Activated CD4-positive, alpha-beta T cell treated with anti-CD3 and anti-CD28 coated beads for 48 hours (primary cell): ENCODE results near the gene CFAP74.
"Not testable (repeated sequence)": the region's sequence is repeated elsewhere in the genome, so short reads cannot be mapped to it uniquely, and the experiment has no call there.

Experiments used
- DNase-seq: peaks from one replicate; pipeline ENCODE4 v3.0.0-alpha.2; 2020

CFAP74 gene

DNA sequence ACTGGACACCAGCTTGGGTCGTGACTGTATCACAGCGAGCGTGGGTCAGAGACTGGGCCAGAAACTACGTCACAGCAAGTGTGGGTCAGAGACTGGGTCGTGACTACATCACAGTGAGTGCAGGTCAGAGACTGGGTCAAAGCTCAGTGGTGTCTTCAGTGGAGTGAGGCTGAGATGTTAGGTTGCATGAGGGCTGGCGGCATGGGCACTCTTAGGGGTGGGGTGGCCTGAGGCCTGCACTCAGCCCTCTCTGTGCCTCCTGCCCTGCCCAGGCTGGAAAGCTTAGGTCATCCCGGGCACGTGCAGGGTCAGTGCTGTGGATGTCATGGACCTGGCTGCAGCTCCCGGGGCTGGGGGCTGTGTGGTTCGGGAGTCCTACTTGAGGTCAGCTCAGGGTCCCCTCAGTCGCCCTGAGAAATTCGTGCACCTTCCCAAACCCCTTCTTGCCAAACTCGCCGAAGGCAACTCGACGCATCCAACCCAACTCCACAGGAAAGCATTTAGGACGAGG lies 19.0 kb downstream of the CFAP74 start:
- no peak for DNase-seq

DNA sequence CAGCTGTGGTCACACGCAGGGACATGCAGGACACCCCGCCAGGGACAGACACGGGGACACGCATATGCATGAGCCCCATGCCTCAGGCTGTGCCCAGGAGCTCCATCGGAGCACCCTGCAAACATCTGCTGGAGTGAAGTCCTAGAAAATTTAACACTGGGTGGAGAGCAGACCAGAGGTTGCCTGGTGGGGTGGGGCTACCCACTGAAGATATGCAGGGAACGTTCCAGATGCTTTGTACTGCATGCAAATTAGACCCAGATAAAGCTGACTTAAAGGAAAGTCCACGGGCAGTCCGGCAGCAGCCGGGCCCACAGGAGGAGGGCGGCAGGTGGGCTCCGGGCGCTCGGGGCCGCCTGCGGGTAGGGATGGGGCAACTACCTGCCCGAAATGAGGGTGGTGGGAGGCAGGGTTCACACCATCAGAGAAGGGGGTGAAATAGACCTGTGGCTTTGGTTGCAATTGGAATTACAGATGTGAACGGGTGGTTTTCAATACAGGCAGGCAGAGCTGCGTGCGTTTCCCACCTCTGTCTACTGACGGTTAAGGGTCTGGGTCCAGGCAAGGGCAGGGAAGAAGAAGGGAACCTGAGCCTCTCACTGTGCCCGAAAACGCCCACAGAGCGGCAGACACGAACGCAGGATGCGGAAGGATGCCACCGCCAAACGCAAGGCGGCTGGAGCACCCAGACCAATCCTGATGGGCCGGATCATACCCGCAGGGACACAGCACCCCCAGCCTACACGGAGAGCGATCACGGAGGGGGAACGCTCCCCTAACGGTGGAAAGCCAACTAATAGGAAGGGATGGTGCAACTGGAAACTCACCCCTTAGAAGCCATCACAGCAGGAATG lies 21.0 kb downstream of the CFAP74 start:
- no peak for DNase-seq

DNA sequence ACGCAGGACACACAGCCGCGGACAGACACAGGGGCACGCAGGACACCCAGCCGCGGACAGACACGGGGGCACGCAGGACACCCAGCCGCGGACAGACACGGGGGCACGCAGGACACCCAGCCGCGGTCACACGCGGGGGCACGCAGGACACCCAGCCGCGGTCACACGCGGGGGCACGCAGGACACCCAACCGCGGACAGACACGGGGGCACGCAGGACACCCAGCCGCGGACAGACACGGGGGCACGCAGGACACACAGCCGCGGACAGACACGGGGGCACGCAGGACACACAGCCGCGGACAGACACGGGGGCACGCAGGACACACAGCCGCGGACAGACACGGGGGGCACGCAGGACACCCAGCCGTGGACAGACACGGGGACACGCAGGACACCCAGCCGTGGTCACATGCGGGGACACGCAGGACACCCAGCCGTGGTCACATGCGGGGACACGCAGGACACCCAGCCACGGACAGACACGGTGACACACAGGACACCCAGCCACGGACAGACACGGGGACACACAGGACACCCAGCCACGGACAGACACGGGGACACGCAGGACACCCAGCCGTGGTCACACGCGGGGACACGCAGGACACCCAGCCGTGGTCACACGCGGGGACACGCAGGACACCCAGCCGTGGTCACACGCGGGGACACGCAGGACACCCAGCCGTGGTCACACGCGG lies 21.8 kb downstream of the CFAP74 start:
- DNase-seq = not testable (repeated sequence)

DNA sequence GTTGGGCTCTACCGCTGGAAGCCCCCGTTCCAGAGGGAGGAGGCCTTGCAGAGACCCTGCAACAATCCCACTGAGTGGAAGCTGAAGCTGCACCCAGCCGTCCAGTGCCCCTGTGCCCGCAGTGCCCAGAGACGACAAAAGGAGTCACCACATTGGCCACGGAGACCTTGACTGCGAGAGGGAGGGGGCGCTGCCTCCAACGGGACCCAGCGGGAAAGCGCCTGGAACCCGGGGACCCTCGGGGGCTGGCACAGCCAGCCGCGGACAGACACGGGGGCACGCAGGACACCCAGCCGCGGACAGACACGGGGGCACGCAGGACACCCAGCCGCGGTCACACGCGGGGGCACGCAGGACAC lies 22.5 kb downstream of the CFAP74 start:
- DNase-seq = no peak

DNA sequence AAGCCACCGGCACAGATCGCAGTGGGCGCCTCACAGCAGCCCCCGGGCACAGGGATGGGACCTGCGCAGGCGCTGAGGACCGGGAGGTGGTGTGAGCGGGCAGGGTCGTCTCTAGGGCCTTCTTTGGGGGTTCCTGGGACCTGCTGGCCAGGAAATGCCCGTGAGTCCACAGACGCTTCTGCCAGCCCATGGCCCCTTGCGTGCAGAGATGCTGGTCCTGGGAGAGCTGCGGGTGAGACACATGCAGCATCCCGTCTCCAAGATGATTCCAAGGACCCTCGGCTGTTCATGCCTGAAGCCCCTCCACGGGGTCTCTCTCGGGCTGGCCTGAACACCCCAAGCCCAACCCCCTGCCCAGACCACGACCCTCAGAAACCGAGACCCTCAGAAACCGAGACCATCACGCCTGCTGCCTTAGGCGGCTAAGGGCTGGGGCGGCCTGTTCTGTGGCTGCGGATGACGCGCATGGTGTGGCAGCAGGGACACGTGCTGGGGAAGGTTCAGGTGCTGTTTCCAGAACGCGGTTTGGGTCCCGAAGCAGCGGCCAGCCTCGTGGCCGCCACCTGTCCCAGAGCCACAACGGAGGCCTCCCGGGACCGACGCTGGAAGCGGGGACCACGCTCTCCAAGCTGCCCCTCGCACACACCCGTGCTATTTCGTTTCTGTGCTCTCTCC lies 23.0 kb downstream of the CFAP74 start:
- DNase-seq = no peak

DNA sequence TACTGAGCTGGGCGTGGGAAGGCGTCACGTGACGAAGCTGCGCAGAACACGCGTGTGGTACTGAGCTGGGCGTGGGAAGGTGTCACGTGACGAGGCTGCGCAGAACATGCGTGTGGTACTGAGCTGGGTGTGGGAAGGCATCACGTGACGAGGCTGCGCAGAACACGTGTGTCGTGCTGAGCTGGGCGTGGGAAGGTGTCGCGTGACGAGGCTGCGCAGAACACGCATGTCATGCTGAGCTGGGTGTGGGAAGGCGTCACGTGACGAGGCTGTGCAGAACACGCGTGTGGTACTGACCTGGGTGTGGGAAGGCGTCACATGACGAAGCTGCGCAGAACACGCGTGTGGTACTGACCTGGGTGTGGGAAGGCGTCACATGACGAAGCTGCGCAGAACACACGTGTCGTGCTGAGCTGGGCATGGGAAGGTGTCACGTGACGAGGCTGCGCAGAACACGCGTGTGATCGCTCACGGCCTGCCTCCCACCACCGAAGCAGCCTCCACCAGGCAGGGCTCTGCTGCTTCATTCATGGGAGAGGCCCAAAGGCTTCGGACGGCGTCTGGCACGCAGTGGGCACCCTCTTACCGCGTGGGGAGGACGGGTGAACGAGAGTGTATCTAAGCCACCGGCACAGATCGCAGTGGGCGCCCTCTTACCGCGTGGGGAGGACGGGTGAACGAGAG lies 24.0 kb downstream of the CFAP74 start:
- no peak for DNase-seq

DNA sequence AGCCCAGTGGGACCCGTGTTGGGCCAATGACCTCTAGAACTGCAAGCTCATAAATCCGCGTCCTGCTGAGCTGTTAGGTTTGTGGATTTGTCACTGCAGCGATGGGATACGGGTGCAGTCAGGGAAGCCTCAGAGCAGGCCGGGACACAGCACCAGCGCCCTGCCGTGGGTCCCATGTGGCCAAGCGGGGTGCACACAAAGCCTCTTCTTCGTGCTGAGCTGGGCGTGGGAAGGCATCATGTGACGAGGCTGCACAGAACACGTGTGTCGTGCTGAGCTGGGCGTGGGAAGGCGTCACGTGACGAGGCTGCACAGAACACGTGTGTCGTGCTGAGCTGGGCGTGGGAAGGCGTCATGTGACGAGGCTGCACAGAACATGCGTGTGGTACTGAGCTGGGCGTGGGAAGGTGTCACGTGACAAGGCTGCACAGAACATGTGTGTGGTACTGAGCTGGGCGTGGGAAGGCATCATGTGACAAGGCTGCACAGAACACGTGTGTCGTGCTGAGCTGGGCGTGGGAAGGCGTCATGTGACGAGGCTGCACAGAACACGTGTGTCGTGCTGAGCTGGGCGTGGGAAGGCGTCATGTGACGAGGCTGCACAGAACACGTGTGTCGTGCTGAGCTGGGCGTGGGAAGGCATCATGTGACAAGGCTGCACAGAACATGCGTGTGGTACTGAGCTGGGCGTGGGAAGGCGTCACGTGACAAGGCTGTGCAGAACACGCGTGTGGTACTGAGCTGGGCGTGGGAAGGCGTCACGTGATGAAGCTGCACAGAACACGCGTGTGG lies 24.7 kb downstream of the CFAP74 start:
- DNase-seq = not testable (repeated sequence)

DNA sequence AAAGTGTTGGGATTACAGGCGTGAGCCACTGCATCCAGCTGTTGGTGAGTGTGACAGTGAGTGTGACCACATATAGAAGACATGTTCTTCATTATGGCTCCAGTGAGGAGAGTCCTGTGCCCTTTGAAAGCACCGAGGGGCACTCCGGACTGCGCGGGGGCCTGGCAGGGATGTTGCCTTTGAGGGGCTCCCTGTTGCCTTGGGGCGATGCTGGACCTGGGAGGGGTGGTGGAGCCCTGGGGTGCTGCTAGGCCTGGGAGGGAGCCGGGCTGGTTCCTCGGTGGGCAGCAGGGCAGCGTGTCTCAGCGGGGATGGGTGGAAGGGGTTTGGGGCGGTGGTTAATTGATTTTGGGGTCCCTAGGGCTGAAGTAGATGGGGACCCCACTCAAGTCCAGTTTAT lies 25.5 kb downstream of the CFAP74 start:
- DNase-seq = no peak

DNA sequence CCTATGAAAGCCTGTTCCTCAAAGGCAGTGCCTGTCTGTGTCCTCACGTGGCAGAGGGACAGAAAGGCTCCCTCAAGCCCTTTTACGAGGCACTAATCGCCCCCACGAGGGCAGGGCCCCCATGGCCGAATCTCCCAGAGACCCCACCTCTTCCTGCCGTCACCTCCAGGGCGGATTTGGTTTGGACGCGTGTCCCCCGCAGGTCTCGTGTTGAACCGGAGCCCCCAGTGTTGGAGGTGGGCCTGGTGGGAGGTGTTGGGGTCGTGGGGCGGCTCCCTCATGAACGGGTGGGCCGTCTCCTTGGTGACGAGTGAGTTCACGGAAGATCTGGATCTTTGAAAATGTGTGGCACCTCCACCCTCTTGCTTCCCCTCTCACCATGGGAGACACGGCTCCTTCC lies 27.6 kb downstream of the CFAP74 start:
- no peak for DNase-seq

DNA sequence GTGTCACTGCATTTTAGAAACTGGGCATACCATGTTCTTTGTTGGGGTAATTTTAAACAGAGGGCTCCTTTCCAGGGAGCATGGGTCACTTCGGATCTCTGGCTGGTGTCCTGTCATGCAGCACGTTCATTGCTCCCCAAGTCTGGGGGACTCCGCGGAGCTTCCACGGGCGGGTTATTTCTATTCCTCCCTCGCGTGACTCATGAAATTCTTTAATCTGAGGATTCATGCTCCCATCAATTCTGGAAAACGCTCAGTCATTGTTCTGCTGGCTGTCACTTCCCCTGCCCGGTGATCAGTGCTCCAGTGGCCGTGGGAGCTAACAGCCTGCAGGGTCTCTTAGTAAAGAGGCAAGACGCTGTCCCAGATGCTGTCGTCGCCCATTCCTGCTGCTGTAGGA lies 28.1 kb downstream of the CFAP74 start:
- DNase-seq = no peak

DNA sequence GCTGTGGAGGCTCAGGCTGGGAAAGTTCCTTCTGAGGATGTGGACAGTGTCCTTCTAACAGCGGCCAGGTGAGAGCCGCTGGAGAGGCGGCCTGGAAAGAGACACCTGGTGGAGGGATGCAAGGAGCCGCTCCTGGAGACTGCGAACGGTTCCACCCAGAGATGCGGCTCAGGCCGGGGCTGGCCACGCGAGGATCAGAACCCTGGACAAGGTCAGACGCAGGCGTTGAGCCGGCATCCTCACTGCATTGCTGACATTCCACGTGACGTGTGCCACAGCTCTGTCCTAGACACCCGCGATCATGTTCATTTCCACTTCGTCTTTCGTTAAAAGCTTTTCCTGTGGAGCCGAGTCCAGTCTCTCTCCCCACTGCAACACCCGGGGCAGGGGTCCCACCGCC lies 28.8 kb downstream of the CFAP74 start:
- DNase-seq = no peak

DNA sequence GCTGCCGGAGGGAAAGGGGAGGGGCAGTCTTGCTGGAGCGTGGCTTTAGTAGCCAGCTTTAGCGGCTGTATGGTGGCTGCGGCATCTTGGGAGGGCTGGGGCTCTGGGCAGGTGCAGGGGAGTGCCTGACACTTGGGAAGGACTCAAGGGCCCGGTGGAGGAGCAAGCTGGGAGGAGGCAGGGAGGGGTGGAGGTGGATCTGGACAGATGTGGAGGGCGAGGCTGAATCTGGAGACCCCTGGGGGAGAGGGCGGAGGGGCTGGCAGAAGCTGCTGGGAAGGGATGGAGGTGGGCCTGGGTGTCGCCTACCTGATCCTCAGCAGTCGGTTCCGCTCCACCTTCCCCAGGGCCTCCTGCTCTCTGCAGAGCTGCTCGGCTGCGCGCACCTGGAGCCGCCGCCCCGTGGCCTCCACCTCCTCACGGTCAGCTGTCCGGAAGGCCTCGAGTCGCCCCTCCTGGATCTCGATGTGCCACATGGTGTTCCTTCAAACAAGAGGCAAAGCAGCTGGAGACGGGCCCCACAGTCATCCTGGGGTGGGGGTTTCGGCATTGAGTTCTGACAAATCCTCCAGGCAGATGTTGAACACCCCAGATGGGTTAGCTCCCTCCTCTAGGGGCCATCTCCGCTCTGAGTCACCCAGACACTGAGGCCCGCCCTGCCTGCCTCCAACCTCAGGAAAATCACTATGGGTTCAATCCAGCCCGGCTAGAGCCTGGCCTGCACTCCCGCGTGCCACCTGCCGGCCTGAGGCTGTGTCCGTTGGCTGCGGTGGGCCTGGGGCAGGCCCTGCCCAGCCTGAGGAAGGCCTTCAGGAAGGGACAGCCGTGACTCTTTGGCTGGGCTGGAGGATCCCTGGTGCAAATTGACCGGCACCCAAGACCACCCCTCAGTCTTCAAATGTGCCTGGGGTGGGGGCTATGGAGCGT lies 29.6 kb downstream of the CFAP74 start:
- no peak for DNase-seq

DNA sequence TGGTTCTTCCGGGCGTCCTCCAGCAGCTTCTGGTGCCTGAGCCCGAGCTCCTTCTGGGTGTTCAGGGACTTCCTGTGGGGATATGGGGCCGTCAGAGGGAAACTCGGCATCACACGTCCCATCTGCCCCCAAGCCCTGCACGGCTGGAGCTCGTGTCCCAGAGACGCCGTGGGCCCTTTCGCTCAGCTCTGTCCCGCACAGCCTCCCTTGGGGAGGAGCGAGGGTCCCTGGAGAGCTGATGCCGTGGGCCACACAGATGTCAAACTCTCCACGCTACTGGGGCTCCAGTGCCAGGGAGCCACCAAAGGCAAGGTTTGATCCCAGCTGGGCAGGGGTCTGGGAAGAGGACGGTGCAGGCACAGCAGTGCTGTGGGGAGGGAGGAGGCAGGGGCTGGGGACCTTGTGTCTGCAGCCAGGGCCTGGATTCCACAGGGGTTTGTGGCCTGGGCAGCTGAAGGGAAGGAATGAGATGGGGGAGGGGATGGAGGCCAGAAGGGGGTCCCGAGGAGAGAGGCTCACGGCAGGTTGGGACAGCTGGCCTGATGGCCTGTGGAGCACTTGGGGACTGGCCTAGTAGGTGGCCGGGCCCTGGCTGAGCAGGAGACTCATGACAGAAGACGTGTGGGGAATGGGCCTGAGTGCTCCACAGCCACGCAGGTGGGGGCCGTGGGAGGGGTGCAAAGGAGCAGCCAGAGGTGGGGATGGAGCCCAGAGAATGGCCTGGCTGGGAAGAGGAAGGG lies 30.4 kb downstream of the CFAP74 start:
- no peak for DNase-seq

DNA sequence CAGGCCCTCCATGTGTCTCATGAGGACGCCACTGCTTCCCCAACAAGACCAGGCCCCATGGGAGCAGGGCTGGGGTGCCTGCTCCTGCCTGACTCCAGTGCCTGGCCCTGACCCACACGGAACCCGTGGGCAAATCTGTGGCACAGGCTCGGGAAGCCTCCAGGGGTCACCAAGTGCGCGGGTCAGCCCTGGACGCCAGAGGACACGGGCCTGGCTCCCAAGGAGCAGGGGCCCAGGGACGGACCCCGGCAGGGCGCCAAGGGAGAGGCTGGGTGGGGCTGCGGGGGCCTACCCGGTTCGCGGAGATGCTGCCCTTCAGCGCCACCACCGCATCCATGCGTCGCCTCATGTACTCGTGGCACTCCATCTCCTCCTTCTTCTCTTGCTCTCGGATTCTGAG lies 31.9 kb downstream of the CFAP74 start:
- no peak for DNase-seq

DNA sequence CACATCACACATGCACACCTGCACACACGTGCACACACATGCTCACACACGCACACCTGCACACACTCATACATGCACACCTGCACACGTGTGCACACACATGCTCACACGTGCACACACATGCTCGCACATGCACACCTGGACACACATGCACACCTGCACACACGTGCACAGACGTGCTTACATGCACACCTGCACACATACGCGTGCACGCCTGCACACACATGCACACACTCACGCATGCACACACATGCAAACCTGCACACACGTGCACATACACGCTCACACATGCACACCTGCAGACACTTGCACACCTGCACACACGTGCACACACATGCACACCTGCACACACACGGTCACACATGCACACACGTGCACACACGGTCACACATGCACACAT lies 32.6 kb downstream of the CFAP74 start:
- no peak for DNase-seq

DNA sequence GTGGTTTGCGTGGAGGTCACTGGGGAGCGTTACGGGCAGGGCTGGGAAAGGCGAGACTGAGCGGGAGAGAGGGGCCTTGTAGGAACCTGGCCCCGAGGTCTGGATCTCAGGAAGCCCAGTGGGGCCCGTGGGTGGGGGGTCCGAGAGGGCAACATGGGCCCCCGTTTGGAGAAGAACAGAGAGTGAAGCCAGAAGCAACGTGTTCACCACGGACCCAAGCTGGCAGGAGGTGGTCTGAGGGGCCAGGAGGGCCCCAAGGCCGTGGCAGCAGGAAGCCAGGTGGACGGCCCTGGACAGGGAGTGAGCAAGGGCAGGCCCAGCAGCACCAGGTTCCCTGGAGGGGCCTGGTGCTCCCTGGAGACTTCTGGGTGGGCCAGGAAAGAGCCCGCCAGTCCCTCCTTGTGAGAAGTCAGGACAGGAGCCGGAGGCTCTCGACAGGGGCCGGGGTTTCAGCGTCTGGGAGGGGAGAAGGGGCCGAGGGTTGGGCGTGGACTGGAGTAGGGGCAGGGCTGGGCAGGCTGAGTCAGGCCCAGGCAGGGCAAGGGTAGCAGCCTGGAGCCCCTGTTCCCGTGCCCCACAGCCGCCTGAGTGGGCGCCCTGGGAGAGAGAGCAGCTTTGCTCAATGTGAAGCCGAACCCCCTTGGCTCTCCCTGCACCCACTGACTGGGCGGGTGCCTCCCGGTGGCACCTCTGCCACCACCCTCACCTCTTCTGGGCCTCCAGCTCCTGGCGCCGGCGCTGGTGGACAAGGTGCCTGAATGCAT lies 33.5 kb downstream of the CFAP74 start:
- no peak for DNase-seq

DNA sequence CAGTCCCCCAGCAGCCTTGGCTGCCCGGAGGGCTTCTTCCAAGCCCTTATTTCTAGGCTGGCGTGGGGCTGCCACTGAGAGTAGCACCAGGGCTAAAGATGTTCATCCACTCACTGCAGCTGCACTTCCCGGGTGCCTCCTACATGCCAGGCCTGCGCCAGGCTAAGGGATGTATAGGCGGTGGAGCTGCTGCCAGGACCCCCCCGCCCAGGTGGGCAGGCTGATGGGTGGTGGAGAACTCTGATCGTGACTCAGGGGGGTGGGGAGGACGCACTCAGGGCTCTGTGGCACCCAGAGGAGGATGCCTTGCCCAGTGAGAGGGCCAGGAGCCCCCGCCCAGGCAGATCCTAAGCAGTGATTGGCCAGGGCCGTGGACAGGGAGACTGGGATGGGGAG lies 34.1 kb downstream of the CFAP74 start:
- no peak for DNase-seq

DNA sequence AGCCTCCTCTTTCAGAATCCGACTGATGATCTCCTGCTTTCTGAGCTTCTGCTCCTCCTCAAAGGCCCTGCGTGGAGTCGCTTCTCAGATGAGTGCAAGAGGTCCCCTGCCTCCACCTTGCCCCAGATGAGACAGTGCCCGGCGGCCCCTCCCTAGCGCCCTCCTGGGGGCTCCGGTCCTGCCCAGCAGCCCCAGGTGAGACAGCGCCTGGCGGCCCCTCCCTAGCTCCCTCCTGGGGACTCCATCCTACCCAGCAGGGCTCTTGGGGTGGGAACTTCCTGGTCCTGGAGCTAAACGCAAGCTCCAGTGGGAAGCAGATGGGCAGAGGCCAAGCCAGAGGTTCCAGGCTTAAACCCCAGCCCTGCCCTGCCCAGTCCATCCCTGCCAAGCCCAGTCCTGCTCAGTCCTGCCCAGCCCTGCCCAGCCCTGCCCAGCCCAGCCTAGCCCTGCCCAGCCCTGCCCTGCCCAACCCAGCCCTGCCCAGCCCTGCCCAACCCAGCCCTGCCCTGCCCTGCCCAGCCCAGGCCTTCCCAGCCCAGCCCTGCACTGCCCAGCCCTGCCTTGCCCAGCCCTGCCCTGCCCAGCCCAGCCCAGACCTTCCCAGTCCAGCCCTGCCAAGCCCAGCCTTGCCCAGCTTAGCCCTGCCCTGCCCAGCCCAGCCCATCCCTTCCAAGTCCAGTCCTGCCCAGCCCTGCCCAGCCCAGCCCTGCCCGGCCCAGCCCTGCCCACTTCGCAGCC lies 34.6 kb downstream of the CFAP74 start:
- DNase-seq = no peak

DNA sequence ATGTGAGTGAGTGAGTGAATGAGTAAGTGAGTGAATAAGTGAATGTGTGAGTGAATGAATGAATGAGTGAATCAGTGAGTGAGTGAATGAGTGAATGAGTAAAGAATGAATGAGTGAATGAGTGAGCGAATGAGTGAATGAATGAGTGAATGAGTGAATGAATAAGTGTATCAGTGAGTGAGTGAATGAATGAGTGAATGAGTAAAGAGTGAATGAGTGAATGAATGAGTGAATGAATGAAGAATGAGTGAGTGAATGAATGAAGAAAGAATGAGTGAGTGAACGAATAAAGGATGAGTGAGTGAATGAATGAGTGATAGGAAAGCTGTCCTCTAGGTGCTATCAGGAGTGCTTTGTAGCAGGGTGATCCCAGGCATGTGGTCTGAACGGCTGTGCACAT lies 35.7 kb downstream of the CFAP74 start:
- DNase-seq = no peak
